ENCODE results near the gene UGT1A3.

DNA sequence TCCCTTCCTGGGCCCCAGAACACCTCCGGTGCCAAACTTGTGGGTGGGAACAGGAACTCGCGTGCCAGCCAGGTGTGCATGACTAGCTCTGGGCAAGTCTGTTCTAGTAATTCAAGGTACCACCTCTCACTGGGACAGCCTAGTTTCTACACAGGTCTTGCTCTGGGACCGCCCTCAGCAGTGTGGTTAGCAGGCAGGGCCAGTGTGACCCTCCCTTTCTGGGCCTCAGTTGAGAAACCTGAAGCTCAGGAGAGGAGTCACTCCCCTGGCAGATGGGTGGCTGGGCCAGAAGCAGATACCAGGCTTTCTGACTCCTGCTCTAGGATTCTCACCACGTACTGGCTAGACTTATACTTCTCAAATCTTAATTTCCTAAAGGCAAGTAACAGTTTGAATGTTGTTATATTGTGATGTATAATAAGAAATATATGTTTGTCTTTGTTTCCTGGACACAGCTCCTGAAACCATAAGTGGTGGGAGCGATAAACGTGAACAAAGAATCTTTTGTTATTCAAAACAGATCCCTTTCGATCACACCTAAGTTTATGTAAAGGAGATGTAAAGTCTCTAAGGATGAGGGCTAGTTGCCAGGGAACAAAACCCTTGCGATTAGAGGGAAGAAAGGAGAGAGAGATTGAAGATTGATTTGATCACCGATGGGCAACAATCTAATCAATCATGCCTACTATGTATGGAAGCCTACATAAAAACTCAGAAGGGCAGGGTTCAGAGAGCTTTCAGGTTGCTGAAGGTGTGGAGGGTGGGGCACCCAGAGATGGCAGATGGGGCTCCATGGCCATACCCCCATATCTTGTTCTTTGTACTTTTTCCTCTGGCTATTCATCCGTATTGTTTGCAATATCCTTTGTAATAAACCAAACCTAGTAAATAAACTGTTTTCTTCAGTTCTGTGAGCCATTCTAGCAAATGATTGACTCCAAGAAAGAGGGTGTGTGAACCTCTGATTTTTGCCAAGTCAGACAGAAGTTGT, 37.1 kb upstream of the UGT1A3 start:
- TF ChIP-seq, protein P1, sequence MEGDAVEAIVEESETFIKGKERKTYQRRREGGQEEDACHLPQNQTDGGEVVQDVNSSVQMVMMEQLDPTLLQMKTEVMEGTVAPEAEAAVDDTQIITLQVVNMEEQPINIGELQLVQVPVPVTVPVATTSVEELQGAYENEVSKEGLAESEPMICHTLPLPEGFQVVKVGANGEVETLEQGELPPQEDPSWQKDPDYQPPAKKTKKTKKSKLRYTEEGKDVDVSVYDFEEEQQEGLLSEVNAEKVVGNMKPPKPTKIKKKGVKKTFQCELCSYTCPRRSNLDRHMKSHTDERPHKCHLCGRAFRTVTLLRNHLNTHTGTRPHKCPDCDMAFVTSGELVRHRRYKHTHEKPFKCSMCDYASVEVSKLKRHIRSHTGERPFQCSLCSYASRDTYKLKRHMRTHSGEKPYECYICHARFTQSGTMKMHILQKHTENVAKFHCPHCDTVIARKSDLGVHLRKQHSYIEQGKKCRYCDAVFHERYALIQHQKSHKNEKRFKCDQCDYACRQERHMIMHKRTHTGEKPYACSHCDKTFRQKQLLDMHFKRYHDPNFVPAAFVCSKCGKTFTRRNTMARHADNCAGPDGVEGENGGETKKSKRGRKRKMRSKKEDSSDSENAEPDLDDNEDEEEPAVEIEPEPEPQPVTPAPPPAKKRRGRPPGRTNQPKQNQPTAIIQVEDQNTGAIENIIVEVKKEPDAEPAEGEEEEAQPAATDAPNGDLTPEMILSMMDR (IDR thresholded peaks at IDR 0.05; ENCODE audit: insufficient read depth, low read length, poor library complexity, severe bottlenecking) = no peak
- no peak for TF ChIP-seq EZH2phosphoT487 (conservative IDR thresholded peaks at IDR 0.05; ENCODE audit: low read length)
